Raji (cell line): Measurements from ENCODE around the gene NDUFB4.

Experiments
- POLR2A ChIP-seq: IDR thresholded peaks from 2 replicates; pipeline ENCODE4 v1.6.1; 2011; ENCODE audit warnings: low read depth, low read length, control low read depth; ENCODE audit not compliant: insufficient read depth

Gene NDUFB4

DNA sequence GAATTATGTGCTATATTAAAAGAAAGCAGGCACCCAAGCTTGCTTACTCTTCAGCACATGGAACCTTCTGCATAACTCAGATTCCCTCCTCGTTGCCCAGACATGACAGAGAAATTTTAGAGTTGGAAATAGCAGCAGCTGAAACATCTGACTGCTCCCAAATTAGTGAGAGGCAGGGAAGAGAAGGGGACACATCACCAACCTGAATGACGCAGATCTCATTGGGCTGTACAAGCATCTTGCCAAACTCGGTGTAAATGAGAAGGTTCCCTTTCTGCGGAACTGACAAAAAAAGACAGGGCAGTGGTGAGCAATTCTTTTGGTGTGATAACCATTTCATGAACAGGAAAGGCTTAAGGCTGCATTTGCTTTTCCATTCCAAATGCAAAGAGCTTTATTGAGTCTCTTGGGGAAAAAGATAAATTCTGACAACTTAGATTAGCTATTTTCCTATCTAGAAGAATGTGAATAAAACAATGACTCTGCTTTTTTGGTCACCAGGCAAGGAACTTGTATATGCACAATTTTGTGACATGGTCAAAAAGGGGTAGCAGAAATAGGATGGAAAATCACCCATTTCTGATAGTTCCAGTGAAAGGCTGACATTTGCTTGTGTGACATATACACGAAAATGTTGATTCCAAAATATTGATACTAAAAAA lies 50.8 kb downstream of the NDUFB4 start:
- TF ChIP-seq POLR2A: no peak

DNA sequence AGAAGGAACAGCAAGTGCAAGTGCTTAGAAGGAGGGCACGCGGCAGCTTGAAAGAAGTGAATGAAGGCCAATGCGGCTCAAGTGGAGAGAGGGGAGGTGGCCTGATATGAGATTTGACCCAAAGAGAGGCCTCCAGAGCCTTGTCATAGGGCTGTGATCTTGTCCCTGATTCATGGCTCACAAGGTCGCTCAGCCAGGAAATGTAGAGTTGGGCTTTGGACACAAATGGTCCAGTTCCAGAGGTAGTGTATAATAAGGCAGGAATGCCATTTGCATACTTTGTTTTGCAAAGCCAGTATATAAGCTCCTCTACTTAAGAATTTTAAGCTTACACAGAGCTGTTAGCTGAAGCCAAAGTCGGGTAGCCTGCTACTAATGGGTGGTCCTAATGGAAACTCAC lies 52.2 kb downstream of the NDUFB4 start:
- no peak for TF ChIP-seq POLR2A

DNA sequence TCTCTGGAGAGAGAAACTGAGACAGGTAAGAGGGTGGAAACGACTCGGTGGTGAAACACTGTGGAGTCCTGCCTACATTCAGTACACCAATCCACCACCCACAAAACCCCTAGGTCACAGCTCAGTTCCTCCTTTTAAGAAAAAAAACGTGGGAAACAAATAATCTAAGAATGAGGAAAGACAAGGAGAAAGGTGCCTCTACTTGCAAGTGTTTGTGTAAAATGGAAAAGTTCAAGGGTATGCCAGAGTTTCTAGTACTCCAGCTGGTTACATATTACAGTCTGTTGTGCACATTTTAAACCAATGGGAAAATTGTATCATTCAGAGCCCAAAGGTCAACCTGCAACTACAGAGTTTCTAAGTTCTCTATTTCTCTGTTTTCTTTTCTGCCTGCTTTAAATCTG lies 53.7 kb downstream of the NDUFB4 start:
- TF ChIP-seq POLR2A: no peak

DNA sequence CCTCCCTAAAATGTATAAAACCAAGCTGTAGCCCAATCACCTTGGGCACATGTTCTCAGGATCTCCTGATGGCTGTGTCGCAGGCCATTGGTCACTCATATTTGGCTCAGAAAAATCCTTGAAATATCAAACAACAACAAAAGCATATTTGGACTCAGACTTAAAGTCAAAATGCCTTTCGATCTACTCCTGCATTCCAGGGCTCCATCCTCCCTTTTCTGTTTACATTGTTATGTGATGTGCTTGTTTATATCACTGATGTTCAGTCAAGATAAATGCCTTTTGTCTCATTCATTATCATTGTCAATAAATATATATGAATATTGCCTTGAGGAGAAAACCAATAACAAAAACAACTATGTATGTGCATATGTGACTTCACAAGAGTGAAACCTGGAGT lies 54.2 kb downstream of the NDUFB4 start:
- TF ChIP-seq POLR2A: no peak
